NT2/D1 (cell line): ENCODE measurements around the gene KCTD16.

Experiments
- DNase-seq: peaks from one replicate; pipeline ENCODE4 v3.0.0-alpha.2; 2011; ENCODE audit warnings: low read depth, low spot score
- H3K27me3 ChIP-seq: 2 replicates; pipeline ENCODE4 v1.6.0; 2011; ENCODE audit warnings: mild to moderate bottlenecking; ENCODE audit not compliant: insufficient read length, insufficient read depth
- H3K36me3 ChIP-seq: 2 replicates; pipeline ENCODE4 v1.6.1; 2011; ENCODE audit warnings: mild to moderate bottlenecking, low read length, mixed read lengths; ENCODE audit not compliant: insufficient read depth, insufficient read length
- H3K4me1 ChIP-seq: 2 replicates; pipeline ENCODE4 v1.5.1; 2011; ENCODE audit not compliant: insufficient read depth, insufficient read length
- H3K4me3 ChIP-seq: 2 replicates; pipeline ENCODE4 v1.5.1; 2011; ENCODE audit warnings: low read depth; ENCODE audit not compliant: insufficient read length
- H3K9ac ChIP-seq: 2 replicates; pipeline ENCODE4 v1.6.0; 2011; ENCODE audit warnings: low read depth; ENCODE audit not compliant: insufficient read length
- H3K9me3 ChIP-seq: 2 replicates; pipeline ENCODE4 v1.5.1; 2011; ENCODE audit warnings: mild to moderate bottlenecking, low read length; ENCODE audit not compliant: insufficient read depth
- SUZ12 ChIP-seq: IDR thresholded peaks from 2 replicates; pipeline ENCODE4 v1.6.1; 2011; ENCODE audit not compliant: insufficient read length, insufficient read depth; ENCODE audit errors: extremely low read depth
- YY1 ChIP-seq: IDR thresholded peaks from 2 replicates; pipeline ENCODE4 v1.6.1; 2011; ENCODE audit not compliant: insufficient read length, insufficient read depth
- ZNF274 ChIP-seq: IDR thresholded peaks from 2 replicates; pipeline ENCODE4 v1.6.1; 2011; ENCODE audit warnings: mild to moderate bottlenecking, low read depth, low read length

The KCTD16 gene

DNA sequence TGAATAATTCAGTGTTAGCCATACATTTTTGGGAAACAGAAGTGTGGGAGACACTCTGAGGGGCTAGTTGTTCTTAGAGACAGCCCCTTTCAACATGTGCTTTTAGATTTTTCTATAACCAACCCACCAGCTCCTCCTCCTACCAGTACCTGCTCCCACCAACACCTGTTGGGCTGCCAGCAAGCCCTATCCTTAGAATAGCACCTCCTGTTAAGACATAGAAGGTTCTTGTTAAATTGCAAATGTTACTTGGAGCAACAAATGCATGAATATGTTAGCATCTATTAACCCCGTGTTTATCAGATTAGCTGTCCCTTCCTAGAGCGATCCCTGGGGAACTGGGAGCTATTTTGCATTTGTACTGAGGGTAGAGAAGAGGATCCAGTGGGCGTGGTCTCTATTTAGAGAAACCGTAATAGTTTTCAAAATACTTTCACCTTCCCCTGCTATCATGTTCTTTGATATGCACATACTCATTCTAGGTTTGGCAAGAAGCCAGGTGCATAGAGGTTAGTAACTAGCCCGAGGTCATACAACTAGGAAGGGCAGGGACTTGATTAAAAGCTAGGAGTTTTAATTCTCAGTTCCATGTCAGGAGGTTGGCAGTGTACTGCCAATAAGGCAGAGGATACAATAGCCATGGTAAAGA lies 334.4 kb downstream of the KCTD16 start:
- Histone ChIP-seq H3K4me1 (no peaks in the 10 kb centered on the region), H3K9me3 (no peaks in the 10 kb centered on the region), H3K4me3 (no peak overlapping the region), H3K27me3 (no peaks in the 10 kb centered on the region), H3K36me3 (no peaks in the 10 kb centered on the region), H3K9ac (no peak overlapping the region)
- peak; percentile 22 for DNase-seq
- TF ChIP-seq YY1: no peak
- no peak for TF ChIP-seq ZNF274
- no peak for TF ChIP-seq SUZ12

- Histone ChIP-seq H3K4me1 (no peaks in the 10 kb centered on the region), H3K4me3 (no peak overlapping the region), H3K9me3 (no peaks in the 10 kb centered on the region), H3K27me3 (no peaks in the 10 kb centered on the region), H3K9ac (no peak overlapping the region), H3K36me3 (no peaks in the 10 kb centered on the region)
- no peak for DNase-seq
- no peak for TF ChIP-seq ZNF274
- no peak for TF ChIP-seq YY1
- no peak for TF ChIP-seq SUZ12
Measured at GRCh38 chr5:144510845-144511579, 340.3 kb downstream of the KCTD16 start.

DNA sequence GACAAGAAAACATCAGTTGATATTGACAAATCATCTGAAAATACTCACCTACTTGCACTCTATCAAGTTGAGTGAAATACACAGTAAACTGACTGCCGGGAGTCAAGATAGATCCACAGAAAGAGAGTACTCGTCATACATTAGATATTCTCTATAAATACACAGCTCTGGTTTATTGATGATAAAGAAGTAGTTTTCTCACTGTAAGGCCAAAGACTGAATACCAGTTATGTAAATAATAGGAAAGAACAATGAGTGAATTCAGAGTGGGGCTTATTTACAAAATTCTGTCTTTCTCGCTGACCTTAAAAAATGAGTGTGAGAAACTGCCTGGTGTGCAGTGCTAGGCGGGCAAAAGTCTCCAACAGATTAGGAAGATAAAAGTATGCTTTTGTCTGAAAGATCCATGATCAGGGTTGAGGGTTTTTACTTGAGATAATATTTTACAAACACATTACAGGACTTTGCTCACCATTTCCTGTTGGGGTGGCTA lies 341.0 kb downstream of the KCTD16 start:
- H3K9me3 ChIP-seq: no peaks in the 10 kb centered on the region
- H3K4me1 ChIP-seq: no peaks in the 10 kb centered on the region
- H3K4me3 ChIP-seq: no peak overlapping the region
- TF ChIP-seq YY1 (no peak), ZNF274 (no peak), SUZ12 (no peak)
- no peaks in the 10 kb centered on the region for H3K36me3 ChIP-seq
- H3K27me3 ChIP-seq: no peaks in the 10 kb centered on the region
- no peak for DNase-seq
- no peak overlapping the region for H3K9ac ChIP-seq

GRCh38 chr5:144522698-144523097 lies 352.0 kb downstream of the KCTD16 start:
- TF ChIP-seq ZNF274 (no peak), YY1 (no peak), SUZ12 (no peak)

DNA sequence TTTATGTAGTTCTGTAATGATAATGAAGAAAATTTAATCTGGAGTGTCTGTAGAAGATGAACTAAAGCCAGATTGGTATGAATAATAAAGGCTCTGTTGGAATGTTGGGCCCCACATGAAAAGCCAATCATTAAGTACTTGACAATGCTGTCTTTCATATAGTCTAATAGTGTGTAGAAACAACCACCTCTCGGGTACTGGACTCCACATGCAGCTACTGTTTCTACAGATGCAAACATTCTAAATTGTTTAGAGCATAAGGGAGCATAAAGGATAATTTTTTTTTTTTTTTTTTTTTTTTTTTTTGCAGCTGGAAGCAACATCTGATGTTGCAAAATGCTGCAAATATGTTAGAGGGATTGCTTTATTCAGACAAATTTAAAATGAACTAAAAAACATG lies 354.3 kb downstream of the KCTD16 start:
- H3K9ac ChIP-seq: no peak overlapping the region
- H3K9me3 ChIP-seq: no peaks in the 10 kb centered on the region
- DNase-seq: no peak
- no peaks in the 10 kb centered on the region for H3K4me1 ChIP-seq
- H3K4me3 ChIP-seq: no peak overlapping the region
- no peaks in the 10 kb centered on the region for H3K27me3 ChIP-seq
- TF ChIP-seq YY1 (no peak), SUZ12 (no peak), ZNF274 (no peak)
- no peaks in the 10 kb centered on the region for H3K36me3 ChIP-seq

More at GRCh38 chr5:144522698-144523097, 352.0 kb downstream of the KCTD16 start:
- no peaks in the 10 kb centered on the region for H3K9me3 ChIP-seq
- no peak overlapping the region for H3K4me3 ChIP-seq
- no peaks in the 10 kb centered on the region for H3K27me3 ChIP-seq
- H3K4me1 ChIP-seq: no peaks in the 10 kb centered on the region
- no peaks in the 10 kb centered on the region for H3K36me3 ChIP-seq
- DNase-seq: no peak
- no peak overlapping the region for H3K9ac ChIP-seq

GRCh38 chr5:144531188-144531587 lies 360.5 kb downstream of the KCTD16 start:
- H3K9me3 ChIP-seq: no peaks in the 10 kb centered on the region
- no peaks in the 10 kb centered on the region for H3K36me3 ChIP-seq
- no peaks in the 10 kb centered on the region for H3K4me1 ChIP-seq
- DNase-seq: no peak
- no peak for TF ChIP-seq SUZ12
- no peak overlapping the region for H3K4me3 ChIP-seq
- H3K27me3 ChIP-seq: no peaks in the 10 kb centered on the region
- no peak overlapping the region for H3K9ac ChIP-seq
